Sigmoid colon (tissue), 7 donors: ENCODE measurements around the gene APOL6. TPM values are rescaled to one million over a fixed set of nuclear protein-coding genes. Genes with fewer than 3 reads are reported as not detected.

ENCODE experiments used
- DNase-seq: peaks from one replicate; pipeline ENCODE4 v3.0.0-alpha.2; 2019
- H3K27ac ChIP-seq, 4 donors: fragments of 200-600 bp; sonication (generic); one replicate each; pipeline ENCODE4 v1.5.1; 2016 to 2019; ENCODE audit warnings: mild to moderate bottlenecking in 1 of 4
- H3K27me3 ChIP-seq, 3 donors: fragments of 200-600 bp; sonication (generic); one replicate each; pipeline ENCODE4 v1.5.1; 2019; ENCODE audit warnings: mild to moderate bottlenecking in 1 of 3
- H3K36me3 ChIP-seq, 4 donors: fragments of 200-600 bp; sonication (generic); one replicate each; pipeline ENCODE4 v1.5.1; 2016 to 2019
- H3K4me1 ChIP-seq, 4 donors: fragments of 200-600 bp; sonication (generic); one replicate each; pipeline ENCODE4 v1.5.1; 2017 to 2019
- H3K4me3 ChIP-seq, 4 donors: fragments of 200-600 bp; sonication (generic); one replicate each; pipeline ENCODE4 v1.5.1; 2017 to 2019; ENCODE audit warnings: mild to moderate bottlenecking in 2 of 4, moderate library complexity in 1 of 4
- H3K9me3 ChIP-seq, 4 donors: fragments of 200-600 bp in 3 of 4; sonication (generic) in 3 of 4; one replicate each; pipeline versions ENCODE4 v1.5.1 to v1.6.1; 2013 to 2019
- CTCF ChIP-seq, 4 experiments: fragments of 450-650 bp in 3 of 4; fragments of 200-600 bp in 1 of 4; IDR thresholded peaks; one replicate each; pipeline ENCODE4 v1.5.1; 2016 to 2019; ENCODE audit warnings: antibody characterized with exemption in 4 of 4, mild to moderate bottlenecking in 3 of 4, moderate library complexity in 2 of 4
- EP300 ChIP-seq, 4 donors: sonication (generic); formaldehyde crosslinking; IDR thresholded peaks; one replicate each; pipeline ENCODE4 v1.6.1; 2017; ENCODE audit warnings: antibody characterized with exemption in 4 of 4
- POLR2A ChIP-seq, 2 donors: fragments of 450-650 bp; IDR thresholded peaks; one replicate each; pipeline ENCODE4 v1.6.1; 2016; ENCODE audit warnings: antibody characterized with exemption in 2 of 2, mild to moderate bottlenecking in 2 of 2, moderate library complexity in 2 of 2
- POLR2AphosphoS5 ChIP-seq, 4 donors: sonication (generic); formaldehyde crosslinking; IDR thresholded peaks; one replicate each; pipeline ENCODE4 v1.6.1; 2017; ENCODE audit warnings: antibody characterized with exemption in 4 of 4
- WGBS, 2 donors: extraction: QIAGEN DNeasy Blood & Tissue Kit; methylation state at CpG; one replicate each; pipeline ENCODE4 v1.1.7; 2013; 5-methylcytosine and 5-hydroxymethylcytosine counted together
- intact Hi-C: fragments of 100-400 bp; cut with DNase I; formaldehyde crosslinking; loops from one replicate; pipeline ENCODE4 v1.15.1; 2023
- polyA plus RNA-seq, 3 donors: library from polyadenylated mRNA; stranded (reverse); fragments of 200-250 nt; gene quantifications; one replicate each; pipeline ENCODE4 v1.2.3, GENCODE V29; 2013
- total RNA-seq, 4 donors: library from RNA; depleted of rRNA; stranded (reverse); fragments of >200 nt; gene quantifications; one replicate each; pipeline ENCODE4 v1.1.0, GENCODE V29; 2016
- donor health status: healthy with polysubstance abuse.
- donor health status: Bipolar disorder and iron deficiency.
- donor health status: healthy.

The APOL6 gene
- total and polyA plus RNA-seq, 7 donors: 4.2 to 28.2 (median 16.8) TPM

DNA sequence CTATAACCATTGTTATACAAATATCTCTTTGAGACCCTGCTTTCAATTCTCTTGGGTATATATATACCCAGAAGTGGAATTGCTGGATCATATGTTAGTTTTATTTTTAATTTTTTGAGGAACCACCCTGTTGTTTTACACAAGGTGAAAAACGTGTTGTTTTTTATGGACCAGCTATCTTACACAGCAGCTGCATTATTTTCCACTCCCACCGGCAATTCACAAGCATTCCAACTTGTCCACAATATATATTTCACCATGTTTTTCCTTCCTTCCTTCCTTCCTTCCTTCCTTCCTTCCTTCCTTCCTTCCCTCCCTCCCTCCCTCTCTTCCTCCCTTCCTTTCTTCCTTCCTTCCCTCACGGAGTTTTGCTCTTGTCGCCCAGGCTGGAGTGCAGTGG lies 63.1 kb downstream of the APOL6 start:
- no peak for TF ChIP-seq EP300 (IDR thresholded peaks at IDR 0.05)
- no peak for TF ChIP-seq POLR2A (IDR thresholded peaks at IDR 0.05)
- no peak for TF ChIP-seq POLR2AphosphoS5 (IDR thresholded peaks at IDR 0.05)
- no peak for TF ChIP-seq CTCF (IDR thresholded peaks at IDR 0.05)
- WGBS, 2 donors: 73 to 85% methylated on average over 4 of the region's 4 CpGs
- H3K9me3 ChIP-seq: peaks cover 0 to 6% (median 0%) of the 10 kb centered on the region in 4 donors
- H3K4me3 ChIP-seq: no peak overlapping the region
- no peaks in the 10 kb centered on the region for H3K27me3 ChIP-seq
- intact Hi-C loops: no loop called here
- H3K36me3 ChIP-seq: no peaks in the 10 kb centered on the region
- no peak for DNase-seq
- H3K4me1 ChIP-seq: no peaks in the 10 kb centered on the region
- H3K27ac ChIP-seq: no peak overlapping the region

DNA sequence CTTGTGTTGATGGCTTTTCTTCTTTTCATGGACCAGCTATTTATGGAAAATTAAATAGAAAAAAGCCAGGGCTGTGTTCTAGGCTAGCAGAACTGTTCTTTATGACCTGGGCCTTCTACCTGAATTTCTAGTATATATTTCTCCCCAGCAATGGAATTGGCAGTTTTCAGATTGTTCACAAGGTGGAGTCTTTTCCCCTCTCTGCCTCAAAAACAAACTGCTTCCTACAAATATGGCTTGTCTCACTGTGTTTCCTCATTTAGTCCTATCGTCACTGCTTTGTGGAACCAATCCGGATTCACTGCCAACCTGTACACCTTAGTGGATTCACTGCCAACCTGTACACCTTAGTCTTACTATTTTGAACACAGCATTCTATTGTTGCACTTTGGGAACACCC lies 64.4 kb downstream of the APOL6 start:
- no peak for DNase-seq
- intact Hi-C loops: no loop called here
- no peak overlapping the region for H3K27ac ChIP-seq
- no peak overlapping the region for H3K4me3 ChIP-seq
- WGBS, 2 donors: 96 to 97% methylated on average over 2 of the region's 2 CpGs
- H3K36me3 ChIP-seq: no peaks in the 10 kb centered on the region
- no peaks in the 10 kb centered on the region for H3K27me3 ChIP-seq
- no peak for TF ChIP-seq EP300 (IDR thresholded peaks at IDR 0.05)
- TF ChIP-seq POLR2AphosphoS5 (IDR thresholded peaks at IDR 0.05): no peak
- TF ChIP-seq CTCF (IDR thresholded peaks at IDR 0.05): no peak
- TF ChIP-seq POLR2A (IDR thresholded peaks at IDR 0.05): no peak
- peaks cover 0 to 6% (median 0%) of the 10 kb centered on the region in 4 donors for H3K9me3 ChIP-seq
- H3K4me1 ChIP-seq: no peaks in the 10 kb centered on the region

DNA sequence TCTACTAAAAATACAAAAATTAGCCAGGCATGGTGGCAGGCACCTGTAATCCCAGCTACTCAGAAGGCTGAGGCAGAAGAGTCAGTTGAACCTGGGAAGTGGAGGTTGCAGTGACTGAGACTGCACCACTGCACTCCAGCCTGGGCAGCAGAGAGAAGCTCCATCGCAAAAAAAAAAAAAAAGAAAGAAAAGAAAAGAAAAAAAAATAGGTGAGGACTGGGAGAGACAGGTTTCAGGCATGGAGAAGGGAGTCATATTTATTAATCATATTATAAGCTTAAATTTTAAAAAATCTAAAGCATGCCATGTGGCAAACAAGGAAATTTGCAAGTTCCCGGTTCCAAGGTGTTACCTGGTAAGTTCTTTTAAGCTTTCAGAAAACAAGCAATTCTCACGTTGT lies 69.3 kb downstream of the APOL6 start, which contains the start of gene APOL5:
APOL5 (plus strand) TSS at position 301 of the 400 bp plus-strand sequence; CDS start at position 301, 0 bp downstream.
- intact Hi-C loops: no loop called here
- Histone ChIP-seq H3K4me3 (no peak within 1 kb of the TSS), H3K9me3 (peaks cover 0 to 3% (median 0%) of the 10 kb centered on the region in 4 donors), H3K36me3 (no peaks in the 10 kb centered on the region), H3K27me3 (no peaks in the 10 kb centered on the region), H3K4me1 (no peaks in the 10 kb centered on the region), H3K27ac (no peak within 1 kb of the TSS)
- no peak for TF ChIP-seq POLR2A (IDR thresholded peaks at IDR 0.05)
- no peak for TF ChIP-seq CTCF (IDR thresholded peaks at IDR 0.05)
- TF ChIP-seq POLR2AphosphoS5 (IDR thresholded peaks at IDR 0.05): no peak
- TF ChIP-seq EP300 (IDR thresholded peaks at IDR 0.05): no peak
- WGBS, 2 donors: 74 to 87% methylated on average over 3 of the region's 3 CpGs
- DNase-seq: no peak

Other genes starting within 250 kb of the APOL6 start
- gene MCM5, start 248.3 kb upstream of the APOL6 start, total RNA-seq: 10 to 100 TPM in 3 of 4 donors, 1 to 10 TPM in 1; 10.0 to 15.0 (median 12.6) TPM
- gene MCM5, start 248.3 kb upstream of the APOL6 start, polyA plus RNA-seq: 10 to 100 TPM in 2 of 3 donors, 1 to 10 TPM in 1; 9.9 to 42.6 (median 14.4) TPM
- 10 to 100 TPM in 3 of 4 donors, 1 to 10 TPM in 1; 6.6 to 22.8 (median 13.7) TPM for gene RASD2, start 107.6 kb upstream of the APOL6 start, total RNA-seq
- 10 to 100 TPM in 2 of 3 donors, 1 to 10 TPM in 1; 8.4 to 20.6 (median 12.0) TPM for gene RASD2, start 107.6 kb upstream of the APOL6 start, polyA plus RNA-seq
- 10 to 100 TPM in 1 of 4 donors, 1 to 10 TPM in 1, under 1 TPM in 1, not detected in 1; 0.68 to 12.8 (median 1.9) TPM for gene MB, start 31.1 kb upstream of the APOL6 start, total RNA-seq
- 10 to 100 TPM in 2 of 3 donors, 1 to 10 TPM in 1; 7.9 to 84.7 (median 59.4) TPM for gene MB, start 31.1 kb upstream of the APOL6 start, polyA plus RNA-seq
- gene APOL5, start 69.4 kb downstream of the APOL6 start, total RNA-seq: not detected
- gene APOL5, start 69.4 kb downstream of the APOL6 start, polyA plus RNA-seq: not detected